ENCODE results near the gene PWP2.
"Not testable (repeated sequence)": the region's sequence is repeated elsewhere in the genome, so short reads cannot be mapped to it uniquely, and the experiment has no call there.

PWP2 gene

DNA sequence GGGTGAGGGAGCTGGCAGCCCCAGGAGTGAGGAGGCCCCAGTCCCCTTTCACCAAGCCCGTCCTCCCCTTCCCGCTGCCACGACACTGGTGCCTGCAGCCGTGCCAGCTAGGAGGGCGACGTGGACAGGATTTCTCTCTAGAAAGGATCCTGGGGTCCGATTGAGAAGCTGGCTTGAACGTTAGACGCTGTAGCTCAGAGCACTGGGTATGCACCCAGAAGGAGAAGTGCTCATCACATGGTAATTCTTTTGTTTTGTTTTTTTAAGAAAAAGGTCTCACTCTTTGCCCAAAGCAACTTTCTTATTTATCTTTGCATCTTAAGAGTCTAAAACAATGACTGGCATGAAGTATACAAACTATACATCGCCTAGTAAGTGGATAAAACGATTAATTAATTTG lies 60.3 kb downstream of the PWP2 start:
- DNase-seq = not testable (repeated sequence)

DNA sequence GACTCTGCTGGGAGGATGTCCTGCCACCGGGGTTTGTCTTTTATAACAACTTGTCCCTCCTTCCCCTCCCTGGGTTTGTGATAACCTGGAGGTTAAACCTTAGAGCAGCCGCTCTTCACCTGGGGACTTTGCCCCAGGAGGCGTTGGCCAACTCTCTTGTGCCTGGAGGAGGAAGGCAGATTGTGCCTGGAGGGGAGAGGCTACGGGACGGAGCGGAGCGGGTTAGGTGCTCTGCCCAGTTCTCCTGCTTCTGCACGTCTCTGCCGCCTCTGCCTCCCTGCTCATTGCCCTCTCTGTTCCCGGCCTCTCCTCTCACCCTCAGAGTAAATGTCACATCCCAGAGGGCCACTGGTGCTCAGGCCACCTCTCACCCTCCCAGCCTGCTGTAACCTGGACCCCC lies 63.1 kb downstream of the PWP2 start:
- DNase-seq = not testable (repeated sequence)

DNA sequence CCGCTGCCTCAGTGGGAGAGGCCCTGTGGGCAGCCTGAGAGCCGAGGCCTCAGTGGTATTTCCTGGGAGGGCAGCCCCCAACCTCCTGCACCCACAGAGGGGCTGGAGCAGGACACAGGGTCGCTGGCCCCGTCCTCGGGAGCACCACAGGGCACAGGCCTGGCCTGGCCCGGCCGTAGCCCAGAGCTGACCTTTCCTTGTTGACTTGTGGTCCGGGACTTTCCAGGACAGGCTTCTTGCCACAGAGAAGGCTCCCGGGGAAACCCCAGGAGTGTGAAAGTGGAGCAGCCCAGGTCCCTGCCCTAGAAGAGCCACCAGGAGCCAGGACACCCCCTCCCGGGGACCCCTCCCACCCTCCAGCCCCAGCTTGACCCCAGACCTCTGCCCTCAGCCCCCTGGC lies 63.7 kb downstream of the PWP2 start:
- DNase-seq = not testable (repeated sequence)

DNA sequence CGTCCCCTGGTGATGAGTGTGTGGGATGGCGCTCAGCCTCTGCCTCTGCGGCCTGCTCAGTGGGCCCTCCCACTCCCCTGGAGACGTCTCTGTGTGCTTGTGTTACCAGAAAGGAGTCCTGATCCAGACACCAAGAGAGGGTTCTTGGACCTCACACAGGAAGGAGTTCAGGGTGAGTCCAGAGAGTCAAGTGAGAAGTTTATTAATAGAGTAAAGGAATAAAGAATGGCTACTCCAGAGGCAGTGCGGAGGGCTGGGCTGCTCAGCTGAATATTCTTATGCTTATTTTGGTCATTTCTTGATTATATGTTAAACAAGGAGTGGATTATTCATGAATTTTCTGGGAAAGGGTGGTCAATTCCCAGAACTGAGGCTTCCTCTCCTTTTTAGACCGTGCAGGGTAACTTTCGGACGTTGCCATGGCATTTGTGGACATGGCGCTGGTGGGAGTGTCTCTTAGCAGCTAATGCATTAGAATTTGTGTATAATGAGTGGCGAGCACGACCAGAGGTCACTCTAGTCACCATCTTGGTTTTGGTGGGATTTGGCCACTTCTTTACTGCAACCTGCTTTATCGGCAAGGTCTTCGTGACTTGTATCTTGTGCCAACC lies 64.9 kb downstream of the PWP2 start:
- not testable (repeated sequence) for DNase-seq

DNA sequence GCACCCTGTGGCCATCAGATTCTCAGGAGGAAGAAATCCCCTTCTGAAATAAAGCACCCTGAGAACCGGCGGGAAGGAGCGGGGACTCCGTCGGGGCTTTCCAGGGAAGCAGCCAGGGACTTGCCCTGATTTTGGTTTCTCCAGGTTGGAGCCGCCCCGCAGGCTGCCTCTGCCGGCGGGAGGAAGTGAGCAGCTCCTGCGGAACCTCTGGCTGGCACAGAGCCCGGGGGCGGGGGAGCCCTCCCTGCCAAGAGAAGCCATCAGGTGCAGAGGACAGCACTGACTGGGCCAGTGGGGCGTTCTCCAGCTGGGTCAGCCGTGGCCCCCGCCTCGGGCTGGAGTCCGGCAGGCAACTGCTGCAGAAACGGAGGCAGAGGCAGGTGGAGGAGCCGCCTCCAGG lies 65.5 kb downstream of the PWP2 start:
- not testable (repeated sequence) for DNase-seq

DNA sequence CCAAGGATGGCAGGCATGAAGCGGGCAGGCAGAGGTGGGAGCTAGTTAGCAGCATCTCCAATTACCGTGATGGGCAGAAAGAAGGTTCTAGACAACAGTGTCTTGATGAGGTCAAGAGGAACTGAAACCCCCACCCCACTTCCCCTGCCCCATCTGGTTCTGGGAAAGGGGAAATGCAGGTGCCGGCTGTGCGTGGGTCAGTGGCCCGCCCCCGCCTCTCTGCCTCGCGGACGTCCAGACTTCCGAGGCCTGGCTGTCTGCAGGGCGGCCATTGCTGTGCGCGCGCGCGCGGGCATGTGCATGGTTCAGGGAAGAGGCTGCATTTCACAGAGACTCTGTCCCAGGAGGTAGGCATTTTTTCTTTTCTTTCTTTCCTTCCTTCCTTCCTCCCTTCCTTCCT lies 68.0 kb downstream of the PWP2 start:
- not testable (repeated sequence) for DNase-seq

DNA sequence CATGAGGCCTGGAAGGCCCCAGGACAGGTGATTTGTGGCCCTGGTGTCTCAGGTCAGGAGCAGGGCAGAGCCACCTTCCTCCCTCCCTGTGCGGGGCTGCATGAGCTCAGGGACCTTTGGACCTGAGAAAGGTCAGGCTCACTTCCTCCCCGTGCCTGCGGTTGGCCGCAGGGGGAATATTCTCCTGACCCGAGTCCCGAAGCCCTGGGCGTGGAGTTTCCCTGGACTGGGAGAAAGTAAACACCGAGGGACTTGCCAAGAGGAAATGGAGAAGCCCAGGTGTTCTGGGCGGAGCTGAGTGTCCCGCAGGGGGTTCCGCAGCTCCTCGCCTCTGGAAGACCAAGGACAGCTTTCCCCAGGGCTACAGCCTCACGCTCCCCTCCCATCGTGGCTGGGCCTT lies 68.9 kb downstream of the PWP2 start:
- DNase-seq = not testable (repeated sequence)
